Cardiac fibroblast (primary cell): ENCODE measurements around the gene SMARCA1.
"Not testable (repeated sequence)": the region's sequence is repeated elsewhere in the genome, so short reads cannot be mapped to it uniquely, and the experiment has no call there.

Source experiments
- DNase-seq, 2 donors: peaks; one replicate each; pipeline versions ENCODE4 v3.0.0 to v3.0.0-alpha.2; 2010; ENCODE audit warnings: low read depth in 2 of 2
- H3K4me3 ChIP-seq, 2 donors: replicated peaks in 1 of 2; 1 replicate in 1 of 2; 2 replicates in 1 of 2; pipeline ENCODE4 v1.5.1; 2011; ENCODE audit warnings: low read depth in 2 of 2, low read length in 2 of 2, mild to moderate bottlenecking in 2 of 2, moderate library complexity in 1 of 2
- TF ChIP-seq, protein P1 (sequence below): IDR thresholded peaks from one replicate; pipeline ENCODE4 v1.5.1; 2011; ENCODE audit warnings: low read depth, mild to moderate bottlenecking, low read length, inconsistent platforms

Gene SMARCA1

DNA sequence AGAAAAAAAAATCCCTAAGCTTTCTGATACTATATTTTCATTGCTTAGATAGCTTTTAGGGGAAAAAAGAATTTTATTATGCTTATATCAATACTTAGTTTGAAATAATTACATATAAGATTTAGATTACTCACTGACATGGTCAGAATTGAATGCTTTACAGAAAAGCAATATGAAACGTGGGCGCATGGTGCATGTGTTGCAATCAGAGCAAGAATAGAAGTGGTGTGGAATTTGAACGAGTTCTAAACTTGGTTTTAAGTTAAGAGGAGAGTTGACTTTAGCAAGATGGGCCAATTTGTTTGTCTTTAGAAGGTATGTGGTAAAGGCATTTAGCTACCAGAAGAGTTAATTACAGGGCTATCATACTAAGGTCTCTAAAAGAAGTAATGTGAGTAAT, 38.2 kb upstream of the SMARCA1 start:
- TF ChIP-seq, protein P1, sequence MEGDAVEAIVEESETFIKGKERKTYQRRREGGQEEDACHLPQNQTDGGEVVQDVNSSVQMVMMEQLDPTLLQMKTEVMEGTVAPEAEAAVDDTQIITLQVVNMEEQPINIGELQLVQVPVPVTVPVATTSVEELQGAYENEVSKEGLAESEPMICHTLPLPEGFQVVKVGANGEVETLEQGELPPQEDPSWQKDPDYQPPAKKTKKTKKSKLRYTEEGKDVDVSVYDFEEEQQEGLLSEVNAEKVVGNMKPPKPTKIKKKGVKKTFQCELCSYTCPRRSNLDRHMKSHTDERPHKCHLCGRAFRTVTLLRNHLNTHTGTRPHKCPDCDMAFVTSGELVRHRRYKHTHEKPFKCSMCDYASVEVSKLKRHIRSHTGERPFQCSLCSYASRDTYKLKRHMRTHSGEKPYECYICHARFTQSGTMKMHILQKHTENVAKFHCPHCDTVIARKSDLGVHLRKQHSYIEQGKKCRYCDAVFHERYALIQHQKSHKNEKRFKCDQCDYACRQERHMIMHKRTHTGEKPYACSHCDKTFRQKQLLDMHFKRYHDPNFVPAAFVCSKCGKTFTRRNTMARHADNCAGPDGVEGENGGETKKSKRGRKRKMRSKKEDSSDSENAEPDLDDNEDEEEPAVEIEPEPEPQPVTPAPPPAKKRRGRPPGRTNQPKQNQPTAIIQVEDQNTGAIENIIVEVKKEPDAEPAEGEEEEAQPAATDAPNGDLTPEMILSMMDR: no peak
- H3K4me3 ChIP-seq: no peak overlapping the region
- DNase-seq: no peak

DNA sequence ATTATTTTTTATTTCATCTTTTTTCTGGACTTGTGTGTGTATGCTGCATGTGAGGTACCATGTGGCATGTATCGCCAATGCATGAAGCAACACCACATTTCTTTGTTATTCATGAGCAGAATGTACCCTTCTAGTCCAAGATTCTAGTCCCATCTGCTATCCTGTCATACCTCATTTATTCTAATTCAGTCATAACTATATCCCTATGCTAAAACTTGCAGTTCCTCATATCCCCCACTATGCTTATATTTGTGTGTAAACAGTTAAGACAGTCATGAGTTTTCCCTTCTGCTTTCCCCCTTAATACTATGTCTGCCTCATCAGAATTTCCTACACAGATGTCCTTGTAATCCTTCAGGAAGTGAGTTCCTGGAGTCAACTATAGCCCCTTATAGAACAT, 36.5 kb upstream of the SMARCA1 start:
- TF ChIP-seq, protein P1: no peak
- no peak overlapping the region for H3K4me3 ChIP-seq
- no peak for DNase-seq

DNA sequence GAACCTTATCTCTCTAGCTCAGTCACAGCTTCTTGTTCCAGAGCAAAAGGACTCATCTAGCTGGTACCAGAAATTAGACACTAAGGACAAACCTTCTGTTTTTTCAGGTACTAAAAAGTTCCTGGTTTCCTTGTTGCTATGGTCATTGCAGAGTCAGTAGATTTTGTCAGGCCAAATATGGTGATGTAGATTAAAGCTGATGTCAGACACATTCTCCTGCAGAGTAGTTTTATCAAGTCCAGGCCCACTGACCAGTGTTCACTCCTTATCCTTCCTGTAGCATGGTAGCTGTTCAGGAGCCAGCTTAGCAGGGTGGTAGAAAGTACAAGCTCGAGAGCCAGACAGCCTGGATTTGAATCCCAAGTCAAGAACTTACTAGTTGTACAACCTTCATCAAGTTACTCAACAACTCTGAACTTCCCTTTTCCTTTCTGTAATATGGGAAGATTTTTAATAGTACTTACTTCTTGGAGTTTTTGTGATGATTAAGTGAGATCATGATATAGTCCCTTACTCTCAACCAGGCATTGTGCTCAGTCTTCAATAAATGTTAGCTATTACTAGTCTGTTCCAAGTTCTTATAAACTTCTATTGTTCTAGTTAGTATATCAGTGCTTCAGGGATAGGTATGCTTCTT, 34.7 kb upstream of the SMARCA1 start:
- DNase-seq: peak in 1 of 2 donors; percentile 43
- H3K4me3 ChIP-seq: no peak overlapping the region
- TF ChIP-seq, protein P1: no peak

DNA sequence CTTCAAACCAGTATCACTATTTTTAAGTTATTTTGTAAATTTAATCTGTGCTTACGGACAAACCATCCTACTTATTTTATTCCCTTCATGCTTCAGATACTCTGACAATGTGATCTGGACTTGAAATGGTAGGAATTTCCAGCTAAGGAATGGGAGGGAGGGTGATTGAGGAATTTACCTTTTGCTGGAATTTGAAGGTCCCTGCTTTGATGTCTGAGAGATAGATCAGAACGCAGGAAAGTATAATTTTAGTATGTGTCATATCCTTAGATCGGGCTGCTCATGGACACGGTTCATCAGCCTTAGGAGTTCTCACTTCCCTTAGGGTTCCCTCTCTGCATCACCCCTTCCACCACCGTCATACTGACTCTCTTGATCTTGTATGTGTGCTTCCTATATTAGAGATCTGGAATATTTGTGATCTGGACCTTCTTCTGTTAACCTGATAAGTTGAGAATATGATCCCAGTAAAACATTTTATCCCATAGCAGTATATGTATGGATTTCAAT, 33.6 kb upstream of the SMARCA1 start:
- TF ChIP-seq, protein P1: no peak
- no peak for DNase-seq
- H3K4me3 ChIP-seq: no peak overlapping the region

DNA sequence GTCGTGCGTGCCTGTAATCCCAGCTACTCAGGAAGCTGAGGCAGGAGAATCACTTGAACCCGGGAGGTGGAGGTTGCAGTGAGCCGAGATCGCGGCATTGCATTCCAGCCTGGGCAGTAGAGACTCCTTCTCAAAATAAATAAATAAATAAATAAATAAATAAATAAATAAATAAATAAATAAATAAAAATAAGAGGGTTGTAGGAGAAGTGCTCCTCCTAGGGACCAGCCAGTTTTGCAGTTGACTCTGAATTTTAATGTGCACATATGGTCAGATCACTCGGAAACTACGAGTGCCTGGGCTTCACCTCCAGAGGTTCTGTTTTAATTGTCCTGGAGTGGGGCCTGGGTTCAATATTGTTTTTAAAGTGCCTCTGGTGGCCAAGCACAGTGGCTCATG, 31.5 kb upstream of the SMARCA1 start:
- DNase-seq, H3K4me3 ChIP-seq: not testable (repeated sequence)

DNA sequence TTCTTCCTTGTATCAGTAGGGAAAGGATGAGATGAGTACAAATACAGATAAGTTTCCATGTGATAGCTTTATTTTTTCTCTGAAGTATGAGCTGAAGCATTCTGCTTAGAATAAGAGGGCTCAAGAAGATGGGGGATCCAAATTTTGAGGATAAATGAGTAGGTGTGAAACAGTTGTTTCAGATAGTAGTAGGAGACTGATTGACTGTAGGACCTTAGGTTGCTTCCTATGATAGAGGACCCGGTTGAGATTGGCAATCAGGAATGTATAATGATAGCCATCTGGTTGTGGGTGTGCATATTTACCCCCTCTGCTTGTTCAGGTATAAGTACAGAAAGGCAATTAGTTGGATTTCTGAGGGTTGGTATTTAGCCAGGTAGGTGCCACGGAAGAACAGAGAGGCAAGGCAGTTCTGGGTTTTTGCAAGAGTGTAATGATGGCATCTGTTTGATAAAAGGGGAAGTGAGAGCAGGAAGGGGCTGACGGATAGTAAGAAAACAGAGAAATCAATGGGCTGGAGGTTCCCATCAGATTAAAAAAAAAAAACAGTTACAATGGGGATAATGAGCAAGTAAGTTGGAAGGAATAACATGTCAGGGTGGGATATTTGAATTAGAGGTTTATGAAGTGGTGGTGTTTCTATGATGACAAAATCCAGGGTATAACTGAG, 30.5 kb upstream of the SMARCA1 start:
- H3K4me3 ChIP-seq: no peak overlapping the region
- TF ChIP-seq, protein P1: no peak
- no peak for DNase-seq

DNA sequence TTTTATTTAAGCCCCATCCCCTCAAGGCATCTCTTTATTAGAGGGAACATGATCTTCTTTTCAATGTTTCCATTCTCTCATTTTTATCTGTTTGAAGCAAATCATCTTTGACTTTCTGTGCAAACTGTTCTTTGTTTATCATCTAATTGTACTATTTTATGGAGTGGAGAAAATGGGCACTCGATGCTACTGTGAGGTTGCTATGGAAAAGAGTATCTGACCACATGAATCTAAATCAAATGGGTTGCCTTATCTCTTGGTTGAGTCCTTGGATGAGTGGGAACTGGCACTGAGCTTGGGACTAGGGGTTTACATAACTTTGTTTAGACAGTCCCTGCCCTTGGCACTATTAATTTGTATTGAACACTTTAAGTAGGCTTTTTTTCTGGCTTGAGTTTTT, 25.8 kb upstream of the SMARCA1 start:
- DNase-seq: no peak
- no peak overlapping the region for H3K4me3 ChIP-seq
- TF ChIP-seq, protein P1: no peak
